ENCODE data around the gene GIT2.

DNA sequence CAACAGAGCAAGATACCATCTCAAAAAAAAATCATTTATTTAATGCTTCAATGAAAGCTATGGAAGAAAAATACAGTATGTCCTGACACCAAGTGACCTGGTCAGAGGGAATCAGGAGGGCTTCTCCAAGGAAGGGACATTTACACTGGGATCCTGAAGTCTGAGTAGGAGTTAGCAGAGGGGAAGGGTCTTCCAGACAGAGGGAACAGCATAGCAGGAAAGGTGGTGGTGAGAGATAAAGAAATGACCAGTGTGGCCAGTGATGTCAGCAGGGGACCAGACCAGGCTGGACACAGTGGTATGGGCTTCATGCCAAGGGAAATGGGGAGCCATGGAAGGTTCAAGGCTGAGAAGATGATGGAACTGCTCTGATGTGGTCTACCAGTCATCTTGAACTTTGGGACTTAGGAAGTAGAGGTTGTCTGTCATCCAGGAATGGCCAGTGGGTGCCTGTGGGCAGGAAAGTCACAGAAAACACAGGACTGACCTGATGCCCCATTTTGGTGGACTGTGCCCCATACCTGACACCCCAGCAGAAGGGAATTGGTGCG, 103.9 kb downstream of the GIT2 start:
- TF ChIP-seq, protein P1, sequence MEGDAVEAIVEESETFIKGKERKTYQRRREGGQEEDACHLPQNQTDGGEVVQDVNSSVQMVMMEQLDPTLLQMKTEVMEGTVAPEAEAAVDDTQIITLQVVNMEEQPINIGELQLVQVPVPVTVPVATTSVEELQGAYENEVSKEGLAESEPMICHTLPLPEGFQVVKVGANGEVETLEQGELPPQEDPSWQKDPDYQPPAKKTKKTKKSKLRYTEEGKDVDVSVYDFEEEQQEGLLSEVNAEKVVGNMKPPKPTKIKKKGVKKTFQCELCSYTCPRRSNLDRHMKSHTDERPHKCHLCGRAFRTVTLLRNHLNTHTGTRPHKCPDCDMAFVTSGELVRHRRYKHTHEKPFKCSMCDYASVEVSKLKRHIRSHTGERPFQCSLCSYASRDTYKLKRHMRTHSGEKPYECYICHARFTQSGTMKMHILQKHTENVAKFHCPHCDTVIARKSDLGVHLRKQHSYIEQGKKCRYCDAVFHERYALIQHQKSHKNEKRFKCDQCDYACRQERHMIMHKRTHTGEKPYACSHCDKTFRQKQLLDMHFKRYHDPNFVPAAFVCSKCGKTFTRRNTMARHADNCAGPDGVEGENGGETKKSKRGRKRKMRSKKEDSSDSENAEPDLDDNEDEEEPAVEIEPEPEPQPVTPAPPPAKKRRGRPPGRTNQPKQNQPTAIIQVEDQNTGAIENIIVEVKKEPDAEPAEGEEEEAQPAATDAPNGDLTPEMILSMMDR (IDR thresholded peaks at IDR 0.05; ENCODE audit: low read depth, low read length, poor library complexity, severe bottlenecking): no peak
- TF ChIP-seq EZH2phosphoT487 (IDR thresholded peaks at IDR 0.05; ENCODE audit: borderline replicate concordance, low read length): no peak
